HepG2 (cell line): ENCODE measurements around the gene ANGPTL5. TPM values are rescaled to one million over a fixed set of nuclear protein-coding genes. Genes with fewer than 3 reads are reported as not detected.
A peak's percentile ranks its signal among the peaks of the same experiment; 100 is the strongest.

Source experiments
- CEBPB ChIP-seq: IDR thresholded peaks from 2 replicates; pipeline ENCODE4 v1.6.1; 2011; ENCODE audit warnings: low read depth, low read length, improper control_type of control experiment, borderline replicate concordance
- FOXP1 ChIP-seq, 2 experiments: fragments of 450-650 bp in 1 of 2; IDR thresholded peaks; 2 replicates each; pipeline ENCODE4 v1.6.1; 2017 to 2018; ENCODE audit warnings: antibody characterized with exemption in 1 of 2
- ONECUT2 ChIP-seq: sonication (generic); formaldehyde crosslinking; IDR thresholded peaks from 2 replicates; pipeline ENCODE4 v1.4.0; 2020; ENCODE audit warnings: missing genetic modification reagents
- SMAD1 ChIP-seq: sonication (generic); formaldehyde crosslinking; IDR thresholded peaks from 2 replicates; pipeline ENCODE4 v1.4.0; 2020; ENCODE audit warnings: missing genetic modification reagents, low read depth, mild to moderate bottlenecking, borderline replicate concordance
- SOX5 ChIP-seq: IDR thresholded peaks from 2 replicates; pipeline ENCODE4 v1.6.1; 2016; ENCODE audit warnings: borderline replicate concordance
- U2AF2 ChIP-seq: fragments of 200-400 bp; formaldehyde crosslinking; IDR thresholded peaks from 2 replicates; pipeline ENCODE4 v1.6.1; 2017; ENCODE audit warnings: low read depth, mild to moderate bottlenecking, low read length
- polyA plus RNA-seq, 8 experiments: library from polyadenylated mRNA; depleted of rRNA in 3 of 8; stranded (reverse) in 7 of 8; unstranded in 1 of 8; fragments of >200 nt; fragmentation: Illumina TruSeq in 4 of 8; extraction: Trizol in 4 of 8; gene quantifications; 2 replicates each; pipeline versions ENCODE4 v1.2.1 to v1.2.3, GENCODE V29; 2011 to 2016; ENCODE audit warnings: low read depth in 4 of 8, missing spikeins in 1 of 8, mixed read lengths in 1 of 8; ENCODE audit not compliant: insufficient read depth in 1 of 8
- total RNA-seq, 5 experiments: library from RNA; depleted of rRNA; stranded (reverse); fragments of >200 nt; fragmentation: Illumina TruSeq; extraction: Trizol; gene quantifications; 2 replicates each; pipeline ENCODE4 v1.2.3, GENCODE V29; 2016; ENCODE audit warnings: low read depth in 1 of 5
- TF ChIP-seq, protein P1 (sequence below), 2 experiments: sonication (generic) in 1 of 2; formaldehyde crosslinking in 1 of 2; IDR thresholded peaks; 2 replicates each; pipeline versions ENCODE4 v1.4.0 to v1.6.1; 2016 to 2020; ENCODE audit warnings: borderline replicate concordance in 1 of 2, low read depth in 1 of 2, mild to moderate bottlenecking in 1 of 2, missing genetic modification reagents in 1 of 2
- TF ChIP-seq, protein P2 (sequence below): sonication (generic); formaldehyde crosslinking; IDR thresholded peaks from 2 replicates; pipeline ENCODE4 v1.4.0; 2020; ENCODE audit warnings: mild to moderate bottlenecking, missing genetic modification reagents, borderline replicate concordance
- TF ChIP-seq, protein P3 (sequence below): sonication (generic); formaldehyde crosslinking; conservative IDR thresholded peaks from 2 replicates; pipeline ENCODE4 v1.8.0; 2022; ENCODE audit warnings: mild to moderate bottlenecking, moderate library complexity, missing genetic modification reagents

The ANGPTL5 gene
- total and polyA plus RNA-seq, 2 of the 13 experiments (the other 11 are each of a cell fraction or from before 2014, with no cell fraction given): not detected

DNA sequence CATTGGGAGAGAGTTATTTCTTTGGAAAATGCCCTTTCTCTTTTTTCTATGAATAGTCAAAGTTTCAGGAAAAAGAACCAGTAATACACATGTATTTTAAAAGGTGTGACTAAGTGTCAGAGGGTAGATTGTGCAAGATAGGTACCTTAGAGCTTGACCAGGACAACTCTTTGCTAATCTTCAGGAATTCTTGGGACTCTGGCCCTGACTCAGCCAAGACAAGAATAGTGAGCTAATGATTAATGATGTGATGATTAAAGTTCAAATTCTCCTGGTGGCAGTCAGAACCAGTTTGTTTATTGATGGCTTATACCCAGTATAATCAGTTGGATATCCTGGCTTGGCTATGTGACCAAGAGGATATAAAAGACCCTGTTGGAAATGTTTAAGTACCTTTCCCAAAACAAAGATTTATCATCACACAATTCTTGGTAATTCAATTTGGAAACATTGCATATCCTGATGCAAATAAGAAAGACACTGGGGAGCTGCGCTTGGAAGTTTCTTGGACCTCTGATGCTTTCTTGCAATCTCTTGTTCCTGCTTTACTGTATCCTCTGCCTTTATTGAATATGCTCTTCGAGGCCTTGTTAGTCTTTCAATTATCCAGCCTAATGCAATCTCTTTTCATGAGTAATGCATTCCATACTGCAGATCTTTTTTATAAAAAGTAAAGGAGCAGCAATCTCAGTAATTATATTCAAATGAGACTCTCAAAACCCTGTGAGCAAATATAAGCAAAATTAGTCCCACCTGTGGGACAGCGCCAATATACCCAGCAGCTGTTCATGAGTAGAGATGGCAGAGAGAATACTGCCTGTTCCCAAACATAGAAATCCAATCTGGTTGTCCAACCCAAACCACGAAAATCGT is 49.5 kb downstream of the ANGPTL5 start (continued):
- TF ChIP-seq, protein P1, sequence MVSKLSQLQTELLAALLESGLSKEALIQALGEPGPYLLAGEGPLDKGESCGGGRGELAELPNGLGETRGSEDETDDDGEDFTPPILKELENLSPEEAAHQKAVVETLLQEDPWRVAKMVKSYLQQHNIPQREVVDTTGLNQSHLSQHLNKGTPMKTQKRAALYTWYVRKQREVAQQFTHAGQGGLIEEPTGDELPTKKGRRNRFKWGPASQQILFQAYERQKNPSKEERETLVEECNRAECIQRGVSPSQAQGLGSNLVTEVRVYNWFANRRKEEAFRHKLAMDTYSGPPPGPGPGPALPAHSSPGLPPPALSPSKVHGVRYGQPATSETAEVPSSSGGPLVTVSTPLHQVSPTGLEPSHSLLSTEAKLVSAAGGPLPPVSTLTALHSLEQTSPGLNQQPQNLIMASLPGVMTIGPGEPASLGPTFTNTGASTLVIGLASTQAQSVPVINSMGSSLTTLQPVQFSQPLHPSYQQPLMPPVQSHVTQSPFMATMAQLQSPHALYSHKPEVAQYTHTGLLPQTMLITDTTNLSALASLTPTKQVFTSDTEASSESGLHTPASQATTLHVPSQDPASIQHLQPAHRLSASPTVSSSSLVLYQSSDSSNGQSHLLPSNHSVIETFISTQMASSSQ (IDR thresholded peaks at IDR 0.05; ENCODE audit: low read depth): peak; percentile 96
- TF ChIP-seq, protein P1 (CRISPR knock-in tag; IDR thresholded peaks at IDR 0.05; ENCODE audit: borderline replicate concordance): peak; percentile 97
- peak; percentile 75; the same call in 1 of the 2 replicates for TF ChIP-seq SOX5 (CRISPR knock-in tag)
- TF ChIP-seq CEBPB: peak; percentile 95
- TF ChIP-seq, protein P2, sequence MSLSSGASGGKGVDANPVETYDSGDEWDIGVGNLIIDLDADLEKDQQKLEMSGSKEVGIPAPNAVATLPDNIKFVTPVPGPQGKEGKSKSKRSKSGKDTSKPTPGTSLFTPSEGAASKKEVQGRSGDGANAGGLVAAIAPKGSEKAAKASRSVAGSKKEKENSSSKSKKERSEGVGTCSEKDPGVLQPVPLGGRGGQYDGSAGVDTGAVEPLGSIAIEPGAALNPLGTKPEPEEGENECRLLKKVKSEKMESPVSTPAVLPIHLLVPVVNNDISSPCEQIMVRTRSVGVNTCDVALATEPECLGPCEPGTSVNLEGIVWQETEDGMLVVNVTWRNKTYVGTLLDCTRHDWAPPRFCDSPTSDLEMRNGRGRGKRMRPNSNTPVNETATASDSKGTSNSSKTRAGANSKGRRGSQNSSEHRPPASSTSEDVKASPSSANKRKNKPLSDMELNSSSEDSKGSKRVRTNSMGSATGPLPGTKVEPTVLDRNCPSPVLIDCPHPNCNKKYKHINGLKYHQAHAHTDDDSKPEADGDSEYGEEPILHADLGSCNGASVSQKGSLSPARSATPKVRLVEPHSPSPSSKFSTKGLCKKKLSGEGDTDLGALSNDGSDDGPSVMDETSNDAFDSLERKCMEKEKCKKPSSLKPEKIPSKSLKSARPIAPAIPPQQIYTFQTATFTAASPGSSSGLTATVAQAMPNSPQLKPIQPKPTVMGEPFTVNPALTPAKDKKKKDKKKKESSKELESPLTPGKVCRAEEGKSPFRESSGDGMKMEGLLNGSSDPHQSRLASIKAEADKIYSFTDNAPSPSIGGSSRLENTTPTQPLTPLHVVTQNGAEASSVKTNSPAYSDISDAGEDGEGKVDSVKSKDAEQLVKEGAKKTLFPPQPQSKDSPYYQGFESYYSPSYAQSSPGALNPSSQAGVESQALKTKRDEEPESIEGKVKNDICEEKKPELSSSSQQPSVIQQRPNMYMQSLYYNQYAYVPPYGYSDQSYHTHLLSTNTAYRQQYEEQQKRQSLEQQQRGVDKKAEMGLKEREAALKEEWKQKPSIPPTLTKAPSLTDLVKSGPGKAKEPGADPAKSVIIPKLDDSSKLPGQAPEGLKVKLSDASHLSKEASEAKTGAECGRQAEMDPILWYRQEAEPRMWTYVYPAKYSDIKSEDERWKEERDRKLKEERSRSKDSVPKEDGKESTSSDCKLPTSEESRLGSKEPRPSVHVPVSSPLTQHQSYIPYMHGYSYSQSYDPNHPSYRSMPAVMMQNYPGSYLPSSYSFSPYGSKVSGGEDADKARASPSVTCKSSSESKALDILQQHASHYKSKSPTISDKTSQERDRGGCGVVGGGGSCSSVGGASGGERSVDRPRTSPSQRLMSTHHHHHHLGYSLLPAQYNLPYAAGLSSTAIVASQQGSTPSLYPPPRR: no peak
- TF ChIP-seq ONECUT2 (CRISPR knock-in tag): no peak
- no peak for TF ChIP-seq U2AF2
- TF ChIP-seq, protein P3, sequence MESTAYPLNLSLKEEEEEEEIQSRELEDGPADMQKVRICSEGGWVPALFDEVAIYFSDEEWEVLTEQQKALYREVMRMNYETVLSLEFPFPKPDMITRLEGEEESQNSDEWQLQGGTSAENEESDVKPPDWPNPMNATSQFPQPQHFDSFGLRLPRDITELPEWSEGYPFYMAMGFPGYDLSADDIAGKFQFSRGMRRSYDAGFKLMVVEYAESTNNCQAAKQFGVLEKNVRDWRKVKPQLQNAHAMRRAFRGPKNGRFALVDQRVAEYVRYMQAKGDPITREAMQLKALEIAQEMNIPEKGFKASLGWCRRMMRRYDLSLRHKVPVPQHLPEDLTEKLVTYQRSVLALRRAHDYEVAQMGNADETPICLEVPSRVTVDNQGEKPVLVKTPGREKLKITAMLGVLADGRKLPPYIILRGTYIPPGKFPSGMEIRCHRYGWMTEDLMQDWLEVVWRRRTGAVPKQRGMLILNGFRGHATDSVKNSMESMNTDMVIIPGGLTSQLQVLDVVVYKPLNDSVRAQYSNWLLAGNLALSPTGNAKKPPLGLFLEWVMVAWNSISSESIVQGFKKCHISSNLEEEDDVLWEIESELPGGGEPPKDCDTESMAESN: no peak
- no peak for TF ChIP-seq SMAD1 (CRISPR knock-in tag)
- TF ChIP-seq FOXP1 (IDR thresholded peaks at IDR 0.05): no peak
- peak; percentile 61; the same call in 1 of the 2 replicates for TF ChIP-seq FOXP1 (CRISPR knock-in tag; IDR thresholded peaks at IDR 0.05)
